Activated CD8-positive, alpha-beta memory T cell treated with anti-CD3 and anti-CD28 coated beads for 48 hours (primary cell): ENCODE results near the gene KRTAP5-8.
"Not testable (repeated sequence)": the region's sequence is repeated elsewhere in the genome, so short reads cannot be mapped to it uniquely, and the experiment has no call there.

ENCODE experiments used
- DNase-seq, 3 experiments: peaks; one replicate each; pipeline ENCODE4 v3.0.0-alpha.2; 2020; ENCODE audit warnings: low read depth in 2 of 3, low spot score in 2 of 3

Gene KRTAP5-8

DNA sequence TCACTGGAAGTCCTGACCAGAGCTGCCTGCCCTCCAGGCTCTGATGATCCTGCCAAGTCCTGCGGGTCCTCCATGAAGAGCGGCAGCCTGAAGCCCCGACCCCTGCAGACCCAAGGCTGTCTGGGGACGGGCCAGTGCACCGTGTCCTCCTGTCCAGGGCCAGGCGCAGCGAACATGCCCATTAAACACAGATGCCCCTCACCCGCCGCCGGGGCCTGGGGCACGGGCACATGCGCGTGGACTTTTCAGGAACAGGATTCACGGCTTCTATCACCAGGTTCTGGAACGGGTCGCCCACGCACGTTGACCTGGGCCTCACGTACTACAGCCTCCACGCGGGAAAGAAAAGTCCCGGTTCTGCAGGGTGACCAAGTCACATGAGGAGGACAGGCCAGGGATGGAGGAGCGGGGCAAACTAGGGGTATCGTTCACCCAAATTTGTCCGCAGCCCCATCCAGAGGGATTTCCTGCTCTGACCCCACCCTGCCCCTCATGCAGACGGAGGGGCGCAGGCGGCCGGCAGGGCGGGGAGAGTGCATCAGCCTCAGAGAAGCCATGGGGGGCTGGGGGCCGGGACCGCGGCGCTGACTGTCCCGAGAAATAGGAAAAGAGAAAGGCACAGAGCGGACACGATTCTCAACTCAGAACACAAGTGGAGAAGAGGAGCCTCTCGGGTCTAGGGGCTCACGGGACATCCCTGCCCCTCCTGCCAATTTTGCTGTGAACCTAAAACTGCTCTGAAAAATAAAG lies 33.5 kb downstream of the KRTAP5-8 start:
- not testable (repeated sequence) for DNase-seq

DNA sequence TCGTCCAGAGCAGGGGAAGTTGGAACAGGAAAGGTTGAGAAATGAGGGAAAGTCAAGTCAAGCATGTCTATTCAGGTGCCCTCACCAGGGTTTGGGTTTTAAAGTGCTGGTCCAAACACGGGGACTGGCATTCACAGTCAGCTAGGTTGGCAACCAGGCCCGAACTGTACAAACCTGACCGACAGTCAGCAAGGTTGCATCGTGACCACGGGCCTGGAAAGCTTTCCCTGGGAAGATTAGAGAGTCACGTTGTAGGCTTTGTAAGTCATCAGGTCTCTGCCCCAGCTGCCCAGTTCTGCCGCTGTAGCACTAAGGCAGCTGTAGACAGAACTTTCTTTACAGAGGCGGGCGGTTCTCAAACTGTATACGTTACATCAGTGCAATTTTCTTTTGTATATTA lies 35.0 kb downstream of the KRTAP5-8 start:
- no peak for DNase-seq

- no peak for DNase-seq
Measured at GRCh38 chr11:71574418-71574817, 36.6 kb downstream of the KRTAP5-8 start.

GRCh38 chr11:71575723-71576424 lies 38.0 kb downstream of the KRTAP5-8 start:
- no peak for DNase-seq

DNA sequence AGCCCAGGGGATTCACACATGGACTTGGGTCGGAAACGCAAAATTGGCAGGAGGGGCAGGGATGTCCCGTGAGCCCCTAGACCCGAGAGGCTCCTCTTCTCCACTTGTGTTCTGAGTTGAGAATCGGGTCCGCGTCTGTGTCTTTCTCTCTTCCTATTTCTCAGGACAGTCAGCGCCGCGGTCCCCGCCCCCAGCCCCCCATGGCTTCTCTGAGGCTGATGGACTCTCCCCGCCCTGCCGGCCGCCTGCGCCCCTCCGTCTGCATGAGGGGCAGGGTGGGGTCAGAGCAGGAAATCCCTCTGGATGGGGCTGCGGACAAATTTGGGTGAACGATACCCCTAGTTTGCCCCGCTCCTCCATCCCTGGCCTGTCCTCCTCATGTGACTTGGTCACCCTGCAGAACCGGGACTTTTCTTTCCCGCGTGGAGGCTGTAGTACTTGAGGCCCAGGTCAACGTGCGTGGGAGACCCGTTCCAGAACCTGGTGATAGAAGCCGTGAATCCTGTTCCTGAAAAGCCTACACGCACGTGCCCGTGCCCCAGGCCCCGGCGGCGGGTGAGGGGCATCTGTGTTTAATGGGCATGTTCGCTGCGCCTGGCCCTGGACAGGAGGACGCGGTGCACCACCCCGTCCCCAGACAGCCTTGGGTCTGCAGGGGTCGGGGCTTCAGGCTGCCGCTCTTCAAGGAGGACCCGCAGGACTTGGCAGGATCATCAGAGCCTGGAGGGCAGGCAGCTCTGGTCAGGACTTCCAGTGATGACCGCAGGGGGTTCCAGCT lies 39.1 kb downstream of the KRTAP5-8 start:
- DNase-seq: not testable (repeated sequence)

DNA sequence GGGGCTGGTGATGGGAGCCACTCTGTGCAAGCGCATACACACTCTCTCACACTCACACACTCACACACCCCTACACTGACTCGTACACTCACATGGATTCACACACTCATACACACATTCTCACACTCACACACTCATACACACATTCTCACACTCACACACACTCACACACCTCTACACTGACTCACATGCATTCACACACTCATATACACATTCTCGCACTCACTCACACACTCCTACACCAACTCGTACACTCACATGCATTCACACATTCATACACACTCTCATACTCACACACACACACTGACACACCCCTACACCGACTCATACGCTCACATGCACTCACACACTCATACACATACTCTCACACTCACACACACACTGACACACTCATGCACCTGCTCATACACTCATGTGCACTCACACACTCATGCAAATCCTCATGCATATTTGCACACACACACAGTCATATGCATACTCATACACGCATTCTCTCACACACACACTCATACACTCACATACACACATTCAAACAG lies 39.7 kb downstream of the KRTAP5-8 start:
- no peak for DNase-seq

DNA sequence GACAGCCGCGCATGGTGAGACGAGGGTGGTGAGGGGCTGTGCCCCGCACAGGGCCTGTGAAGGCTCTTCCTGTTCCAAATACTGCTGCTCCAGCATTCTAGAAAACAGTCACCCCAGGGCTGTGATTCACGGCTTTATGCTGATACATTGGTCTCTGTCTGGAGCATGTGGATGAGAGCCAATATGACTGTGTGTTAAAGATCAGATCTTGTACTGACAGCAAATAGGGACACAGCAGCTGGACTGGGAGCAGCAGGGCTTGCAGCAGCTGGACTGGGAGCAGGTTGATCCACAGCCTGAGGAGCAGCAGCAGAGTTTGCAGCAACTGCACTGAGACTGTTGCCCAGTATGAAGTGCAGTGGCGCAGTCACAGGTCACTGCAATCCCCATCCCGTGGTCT lies 41.7 kb downstream of the KRTAP5-8 start:
- DNase-seq: not testable (repeated sequence)

DNA sequence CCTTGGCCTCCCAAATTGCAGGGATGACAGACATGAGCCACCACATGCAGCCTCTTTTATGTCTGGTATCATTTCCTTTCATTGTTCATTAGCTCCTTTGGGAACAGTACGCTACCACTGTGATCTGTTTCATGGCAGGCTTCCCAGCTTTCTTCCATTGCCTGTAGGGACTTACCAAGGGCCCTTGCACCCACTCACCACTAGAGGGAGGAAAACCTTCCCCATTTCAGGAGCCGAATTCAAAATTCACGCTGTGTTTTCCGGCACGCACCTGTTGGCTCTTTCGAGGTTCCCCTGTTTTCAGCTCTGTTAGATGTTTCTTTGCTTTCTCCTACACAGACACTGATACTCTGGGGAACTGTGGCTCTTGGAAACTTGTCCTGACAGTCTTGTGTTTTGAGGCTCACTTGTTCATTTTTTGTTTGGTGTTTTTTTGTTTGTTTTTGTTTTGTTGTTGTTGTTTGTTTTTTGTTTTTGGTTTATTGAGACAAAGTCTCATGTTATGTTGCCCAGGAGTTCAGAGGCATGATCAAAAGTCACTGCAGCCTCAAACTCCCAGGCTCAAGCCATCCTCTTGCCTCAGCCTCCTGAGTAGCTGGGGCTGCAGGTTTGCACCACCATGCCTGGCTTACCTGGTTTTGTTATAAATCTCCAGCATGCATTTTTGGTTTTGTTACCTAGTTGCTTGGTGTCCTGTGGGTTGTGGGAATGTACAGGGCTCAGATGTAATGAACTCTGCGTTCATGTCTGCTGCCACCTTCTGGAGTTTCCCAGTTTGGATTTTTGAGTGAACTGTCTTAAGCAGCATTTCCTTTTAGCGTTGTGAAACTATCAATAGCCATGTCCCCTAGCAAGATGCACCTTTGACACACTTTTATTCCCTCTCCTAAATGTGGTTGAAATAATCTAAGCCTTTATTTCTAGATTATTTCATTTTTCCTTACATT lies 42.5 kb downstream of the KRTAP5-8 start:
- no peak for DNase-seq

GRCh38 chr11:71581826-71582225 lies 44.0 kb downstream of the KRTAP5-8 start:
- no peak for DNase-seq

DNA sequence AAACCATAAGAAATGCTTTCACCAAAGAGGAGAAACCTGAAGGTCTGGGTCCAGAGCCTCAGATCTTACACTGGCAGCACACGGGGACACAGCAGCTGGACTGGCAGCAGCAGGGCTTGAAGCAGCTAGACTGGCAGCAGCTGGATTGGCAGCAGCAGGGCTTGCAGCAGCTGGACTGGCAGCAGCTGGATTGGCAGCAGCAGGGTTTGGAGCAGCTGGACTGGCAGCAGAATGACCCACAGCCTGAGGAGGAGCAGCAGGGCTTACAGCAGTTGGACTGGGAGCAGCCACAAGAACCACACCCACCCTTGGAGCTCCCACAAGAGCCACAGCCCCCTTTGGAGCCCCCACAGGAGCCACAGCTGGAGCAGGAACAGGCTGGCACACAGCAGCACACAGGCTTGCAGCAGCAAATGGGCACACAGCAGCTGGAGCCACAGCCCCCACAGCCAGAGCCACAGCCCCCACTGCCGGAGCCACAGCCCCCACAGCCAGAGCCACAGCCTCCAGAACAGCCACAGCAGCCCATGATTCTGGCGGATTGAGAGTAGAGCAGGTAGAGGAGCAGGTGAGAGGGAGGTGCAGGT lies 44.6 kb downstream of the KRTAP5-8 start, which contains the start of gene KRTAP5-11:
TSS of gene KRTAP5-11 (minus strand) at position 567 of the 587 bp plus-strand sequence. CDS start at position 529, 38 bp downstream.
- no peak for DNase-seq

GRCh38 chr11:71582969-71583368 lies 45.1 kb downstream of the KRTAP5-8 start:
- DNase-seq: not testable (repeated sequence)

DNA sequence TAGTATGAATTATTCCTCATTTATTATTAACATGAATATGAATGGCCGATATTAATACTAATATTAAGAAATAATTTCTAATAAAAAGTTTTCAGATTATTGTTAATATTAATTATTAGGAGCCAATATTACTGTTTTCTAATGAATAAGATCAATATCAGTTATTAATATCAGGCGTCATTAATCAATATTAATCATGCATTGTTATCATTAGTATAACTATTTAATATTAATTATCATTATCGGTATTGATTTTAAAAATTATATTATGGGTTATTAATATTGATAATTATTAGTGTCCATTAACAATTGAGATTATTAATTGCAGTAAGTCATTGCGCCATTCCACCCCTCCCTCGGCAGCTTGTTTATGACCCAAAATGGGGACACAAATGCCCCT lies 47.8 kb downstream of the KRTAP5-8 start:
- DNase-seq: not testable (repeated sequence)

DNA sequence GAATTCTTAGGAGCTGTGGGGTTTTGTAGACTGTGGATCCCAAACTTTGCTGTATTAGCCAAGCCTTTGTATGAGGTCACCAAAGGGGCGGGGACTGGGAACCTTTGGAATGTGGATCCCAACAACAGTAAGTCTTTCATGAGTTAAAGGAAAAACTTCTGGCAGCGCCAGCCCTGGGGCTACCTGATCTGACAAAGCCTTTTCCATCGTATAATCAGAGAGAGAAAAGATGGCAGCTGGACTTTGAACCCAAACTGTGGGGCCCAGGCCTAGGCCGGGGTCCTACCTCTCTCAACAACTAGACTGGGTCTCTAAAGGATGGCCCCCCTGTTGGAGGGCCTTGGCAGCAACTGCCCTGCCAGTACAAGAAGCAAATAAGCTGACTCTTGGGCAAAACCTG lies 50.5 kb downstream of the KRTAP5-8 start:
- DNase-seq: not testable (repeated sequence)
